Measurements from ENCODE around the gene NRXN3.

The NRXN3 gene

DNA sequence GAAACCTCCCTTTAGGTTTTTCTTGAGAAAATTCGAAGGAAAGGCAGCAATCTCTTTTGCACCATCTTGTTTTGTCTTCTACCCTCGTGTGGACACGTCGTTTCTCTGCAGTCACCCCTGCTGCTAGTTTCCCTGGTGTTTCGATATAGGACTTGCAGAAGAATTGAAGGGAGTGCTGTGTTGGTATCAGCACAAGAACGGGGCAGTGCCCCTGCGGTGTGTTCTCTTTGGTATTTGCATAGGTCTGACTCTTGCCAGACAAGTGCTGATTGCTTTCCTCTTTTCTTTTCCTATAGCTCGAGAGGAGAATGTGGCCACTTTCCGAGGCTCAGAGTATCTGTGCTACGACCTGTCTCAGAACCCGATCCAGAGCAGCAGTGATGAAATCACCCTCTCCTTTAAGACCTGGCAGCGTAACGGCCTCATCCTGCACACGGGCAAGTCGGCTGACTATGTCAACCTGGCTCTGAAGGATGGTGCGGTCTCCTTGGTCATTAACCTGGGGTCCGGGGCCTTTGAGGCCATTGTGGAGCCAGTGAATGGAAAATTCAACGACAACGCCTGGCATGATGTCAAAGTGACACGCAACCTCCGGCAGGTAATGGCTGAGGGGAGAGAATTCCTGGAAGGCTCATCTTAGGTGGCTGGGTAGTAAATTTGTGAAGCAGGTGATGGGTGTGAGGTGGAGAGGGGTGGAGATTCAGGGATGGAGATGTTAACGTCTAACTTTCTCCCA, 474.8 kb downstream of the NRXN3 start:
- no peak for TF ChIP-seq CTCF (IDR thresholded peaks at IDR 0.05; ENCODE audit: unreplicated experiment in 3 of 3)
- Mint-ChIP-seq H3K4me3 (no peak overlapping the region), H3K27ac (no peak overlapping the region)

DNA sequence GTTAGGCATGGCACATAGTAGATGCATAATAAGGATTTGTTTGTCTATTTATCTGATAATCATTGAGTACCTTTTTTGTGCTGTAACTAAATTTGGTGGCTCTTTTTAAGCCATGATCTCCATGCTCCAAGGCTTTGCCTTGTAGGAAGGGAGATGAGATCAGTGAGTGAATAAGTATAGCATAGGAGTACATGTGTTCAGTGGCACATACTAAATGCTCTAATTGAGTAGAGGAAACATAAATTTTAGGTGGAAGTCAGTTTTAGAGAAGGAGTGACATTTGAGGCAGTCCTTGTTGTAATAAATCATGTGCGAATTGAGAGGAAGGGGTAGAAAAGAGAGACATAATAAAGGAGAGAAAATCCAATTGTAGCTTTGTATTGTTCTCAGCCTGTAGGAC, 482.6 kb downstream of the NRXN3 start:
- H3K36me3 Mint-ChIP-seq (ENCODE audit: low read depth): no peaks in the 10 kb centered on the region
- peaks cover 5% of the 10 kb centered on the region for H3K27me3 Mint-ChIP-seq (ENCODE audit: low read depth)
- no peaks in the 10 kb centered on the region for H3K9me3 Mint-ChIP-seq
- H3K4me1 Mint-ChIP-seq: no peaks in the 10 kb centered on the region
- no peak for TF ChIP-seq CTCF (IDR thresholded peaks at IDR 0.05; ENCODE audit: unreplicated experiment in 3 of 3)
- H3K4me3 Mint-ChIP-seq: no peak overlapping the region
- H3K27ac Mint-ChIP-seq: no peak overlapping the region

More for the DNA sequence above, 474.8 kb downstream of the NRXN3 start:
- Mint-ChIP-seq H3K9me3 (no peaks in the 10 kb centered on the region), H3K4me1 (no peaks in the 10 kb centered on the region), H3K27me3 (ENCODE audit: low read depth) (peaks cover 17% of the 10 kb centered on the region), H3K36me3 (ENCODE audit: low read depth) (no peaks in the 10 kb centered on the region)

- no peak for TF ChIP-seq CTCF (IDR thresholded peaks at IDR 0.05; ENCODE audit: unreplicated experiment in 3 of 3)
- no peak overlapping the region for H3K27ac Mint-ChIP-seq
- no peaks in the 10 kb centered on the region for H3K4me1 Mint-ChIP-seq
- no peaks in the 10 kb centered on the region for H3K36me3 Mint-ChIP-seq (ENCODE audit: low read depth)
- no peak overlapping the region for H3K4me3 Mint-ChIP-seq
- peaks cover 5% of the 10 kb centered on the region for H3K27me3 Mint-ChIP-seq (ENCODE audit: low read depth)
- H3K9me3 Mint-ChIP-seq: no peaks in the 10 kb centered on the region
Observed at GRCh38 chr14:78653173-78653572, 483.0 kb downstream of the NRXN3 start.

GRCh38 chr14:78657451-78657850, 487.3 kb downstream of the NRXN3 start:
- Mint-ChIP-seq H3K36me3 (ENCODE audit: low read depth) (no peaks in the 10 kb centered on the region), H3K27ac (no peak overlapping the region), H3K4me3 (no peak overlapping the region), H3K27me3 (ENCODE audit: low read depth) (peaks cover 5% of the 10 kb centered on the region), H3K9me3 (no peaks in the 10 kb centered on the region), H3K4me1 (no peaks in the 10 kb centered on the region)
- TF ChIP-seq CTCF (IDR thresholded peaks at IDR 0.05; ENCODE audit: unreplicated experiment in 3 of 3): no peak

DNA sequence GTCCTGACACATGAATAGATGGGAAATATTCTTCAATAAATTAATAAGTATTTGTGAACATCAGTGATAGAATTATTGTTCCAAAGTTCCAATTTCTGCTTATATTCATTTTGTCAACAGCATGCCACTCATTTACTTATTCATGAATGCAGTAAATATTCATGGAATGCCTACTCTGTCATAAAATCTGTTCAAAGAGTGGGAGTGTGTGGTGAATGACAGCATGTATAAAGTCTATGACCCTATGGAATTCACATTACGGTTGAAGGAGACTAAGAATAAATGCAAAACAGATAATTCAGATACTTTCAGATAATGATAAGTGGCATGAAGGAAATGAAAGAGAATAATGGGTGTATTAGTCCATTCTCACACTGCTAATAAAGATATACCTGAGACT, 494.7 kb downstream of the NRXN3 start:
- no peak for TF ChIP-seq CTCF (IDR thresholded peaks at IDR 0.05; ENCODE audit: unreplicated experiment in 3 of 3)
- peaks cover 1% of the 10 kb centered on the region for H3K27me3 Mint-ChIP-seq (ENCODE audit: low read depth)

More for the DNA sequence above, 494.7 kb downstream of the NRXN3 start:
- no peaks in the 10 kb centered on the region for H3K36me3 Mint-ChIP-seq (ENCODE audit: low read depth)
- no peaks in the 10 kb centered on the region for H3K9me3 Mint-ChIP-seq
- H3K4me3 Mint-ChIP-seq: no peak overlapping the region
- no peak overlapping the region for H3K27ac Mint-ChIP-seq
- H3K4me1 Mint-ChIP-seq: no peaks in the 10 kb centered on the region
